Measurements from ENCODE around the gene AMZ1.

Gene AMZ1

GRCh38 chr7:2646680-2647571 is 41.1 kb upstream of the AMZ1 start:
- H3K4me3 ChIP-seq (ENCODE audit: low read depth, low read length): no peak overlapping the region
- DNase-seq (ENCODE audit: low read depth): no peak
- TF ChIP-seq CTCF (IDR thresholded peaks at IDR 0.05; ENCODE audit: control insufficient read depth, extremely low read depth, insufficient read depth): no peak

- no peak overlapping the region for H3K4me3 ChIP-seq (ENCODE audit: low read depth, low read length)
- no peak for DNase-seq (ENCODE audit: low read depth)
- TF ChIP-seq CTCF (IDR thresholded peaks at IDR 0.05; ENCODE audit: control insufficient read depth, extremely low read depth, insufficient read depth): no peak
Observed at GRCh38 chr7:2647594-2648172, 40.3 kb upstream of the AMZ1 start.

- no peak overlapping the region for H3K4me3 ChIP-seq (ENCODE audit: low read depth, low read length)
- DNase-seq (ENCODE audit: low read depth): no peak
- TF ChIP-seq CTCF (IDR thresholded peaks at IDR 0.05; ENCODE audit: control insufficient read depth, extremely low read depth, insufficient read depth): no peak
Observed at GRCh38 chr7:2649139-2649838, 38.7 kb upstream of the AMZ1 start.

GRCh38 chr7:2649991-2650390 is 38.0 kb upstream of the AMZ1 start:
- DNase-seq (ENCODE audit: low read depth): no peak
- H3K4me3 ChIP-seq (ENCODE audit: low read depth, low read length): no peak overlapping the region
- no peak for TF ChIP-seq CTCF (IDR thresholded peaks at IDR 0.05; ENCODE audit: control insufficient read depth, extremely low read depth, insufficient read depth)

- TF ChIP-seq CTCF (IDR thresholded peaks at IDR 0.05; ENCODE audit: control insufficient read depth, extremely low read depth, insufficient read depth): no peak
- DNase-seq (ENCODE audit: low read depth): no peak
- no peak overlapping the region for H3K4me3 ChIP-seq (ENCODE audit: low read depth, low read length)
Observed at GRCh38 chr7:2650451-2650850, 37.6 kb upstream of the AMZ1 start.

GRCh38 chr7:2651336-2651735 is 36.7 kb upstream of the AMZ1 start:
- DNase-seq (ENCODE audit: low read depth): no peak
- no peak for TF ChIP-seq CTCF (IDR thresholded peaks at IDR 0.05; ENCODE audit: control insufficient read depth, extremely low read depth, insufficient read depth)

More at GRCh38 chr7:2651336-2651735, 36.7 kb upstream of the AMZ1 start:
- no peak overlapping the region for H3K4me3 ChIP-seq (ENCODE audit: low read depth, low read length)

All from LNCaP clone FGC (cell line).